ENCODE results near the gene SHROOM3.

SHROOM3 gene

GRCh38 chr4:76571274-76571673, 136.2 kb downstream of the SHROOM3 start:
- DNase-seq (ENCODE audit: extremely low read depth, insufficient read length) = no peak
- no peaks in the 10 kb centered on the region; the same call in none of the 2 replicates for H3K27me3 ChIP-seq (replicated peaks; ENCODE audit: control insufficient read depth, insufficient read depth, low read length)
- TF ChIP-seq, protein P1, sequence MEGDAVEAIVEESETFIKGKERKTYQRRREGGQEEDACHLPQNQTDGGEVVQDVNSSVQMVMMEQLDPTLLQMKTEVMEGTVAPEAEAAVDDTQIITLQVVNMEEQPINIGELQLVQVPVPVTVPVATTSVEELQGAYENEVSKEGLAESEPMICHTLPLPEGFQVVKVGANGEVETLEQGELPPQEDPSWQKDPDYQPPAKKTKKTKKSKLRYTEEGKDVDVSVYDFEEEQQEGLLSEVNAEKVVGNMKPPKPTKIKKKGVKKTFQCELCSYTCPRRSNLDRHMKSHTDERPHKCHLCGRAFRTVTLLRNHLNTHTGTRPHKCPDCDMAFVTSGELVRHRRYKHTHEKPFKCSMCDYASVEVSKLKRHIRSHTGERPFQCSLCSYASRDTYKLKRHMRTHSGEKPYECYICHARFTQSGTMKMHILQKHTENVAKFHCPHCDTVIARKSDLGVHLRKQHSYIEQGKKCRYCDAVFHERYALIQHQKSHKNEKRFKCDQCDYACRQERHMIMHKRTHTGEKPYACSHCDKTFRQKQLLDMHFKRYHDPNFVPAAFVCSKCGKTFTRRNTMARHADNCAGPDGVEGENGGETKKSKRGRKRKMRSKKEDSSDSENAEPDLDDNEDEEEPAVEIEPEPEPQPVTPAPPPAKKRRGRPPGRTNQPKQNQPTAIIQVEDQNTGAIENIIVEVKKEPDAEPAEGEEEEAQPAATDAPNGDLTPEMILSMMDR (IDR thresholded peaks at IDR 0.05; ENCODE audit: insufficient read depth, low read length, poor library complexity, severe bottlenecking) = no peak
- H3K4me3 ChIP-seq (replicated peaks; ENCODE audit: low read depth, low read length) = no peak overlapping the region
- H3K36me3 ChIP-seq (ENCODE audit: control insufficient read depth, insufficient read depth, low read length) = no peaks in the 10 kb centered on the region

- Histone ChIP-seq H3K36me3 (ENCODE audit: control insufficient read depth, insufficient read depth, low read length) (no peaks in the 10 kb centered on the region), H3K4me3 (replicated peaks; ENCODE audit: low read depth, low read length) (no peak overlapping the region), H3K27me3 (replicated peaks; ENCODE audit: control insufficient read depth, insufficient read depth, low read length) (no peaks in the 10 kb centered on the region; the same call in none of the 2 replicates)
- TF ChIP-seq, protein P1 (IDR thresholded peaks at IDR 0.05; ENCODE audit: insufficient read depth, low read length, poor library complexity, severe bottlenecking) = no peak
- no peak for DNase-seq (ENCODE audit: extremely low read depth, insufficient read length)
Measured at GRCh38 chr4:76572224-76572623, 137.2 kb downstream of the SHROOM3 start.

DNA sequence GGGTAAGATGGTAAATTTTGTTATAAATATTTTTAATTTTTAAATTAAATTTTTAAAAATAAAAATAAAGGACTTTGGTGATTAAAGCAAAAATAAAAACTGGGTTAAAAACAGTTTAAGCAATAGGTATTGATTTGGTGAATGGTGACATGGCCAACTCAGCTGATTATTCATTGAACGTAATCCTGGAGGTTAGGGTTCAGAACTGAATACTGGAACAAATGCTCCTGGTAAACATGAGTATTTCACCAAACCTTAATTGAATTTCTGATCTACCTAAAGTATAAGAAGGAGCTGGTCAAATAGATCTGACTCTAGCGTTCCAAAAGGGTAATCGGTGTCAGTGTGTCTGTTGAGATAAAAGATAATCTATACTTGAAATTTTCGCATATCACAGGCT, 141.8 kb downstream of the SHROOM3 start:
- TF ChIP-seq, protein P1 (IDR thresholded peaks at IDR 0.05; ENCODE audit: insufficient read depth, low read length, poor library complexity, severe bottlenecking) = no peak

DNA sequence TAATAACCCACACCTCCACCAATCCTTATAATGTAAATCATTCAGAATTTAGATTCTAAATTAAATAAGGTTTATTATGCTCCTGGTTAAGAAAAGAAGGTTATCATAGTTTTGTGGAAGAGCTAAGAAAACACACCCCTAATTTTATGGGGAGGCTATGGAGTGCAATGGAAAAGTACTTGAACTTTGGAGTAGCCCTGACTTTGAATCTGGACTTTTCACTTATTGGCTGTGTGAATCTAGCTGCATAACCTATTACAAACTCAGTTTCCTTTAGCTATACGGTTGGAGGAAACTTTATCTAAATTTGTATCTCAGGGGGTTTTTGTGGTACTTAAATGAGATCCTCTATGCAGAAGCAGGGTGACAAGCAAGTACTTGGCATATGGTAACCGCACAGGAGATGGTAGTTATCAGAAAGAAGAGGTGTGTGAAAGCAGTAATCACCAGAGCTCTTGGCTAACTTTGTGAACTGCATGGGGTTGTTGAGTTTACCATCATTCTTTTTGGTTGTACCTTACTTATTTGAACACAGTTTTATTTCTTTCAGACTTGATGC, 143.1 kb downstream of the SHROOM3 start:
- no peak for DNase-seq (ENCODE audit: extremely low read depth, insufficient read length)
- Histone ChIP-seq H3K36me3 (ENCODE audit: control insufficient read depth, insufficient read depth, low read length) (no peaks in the 10 kb centered on the region), H3K27me3 (replicated peaks; ENCODE audit: control insufficient read depth, insufficient read depth, low read length) (no peaks in the 10 kb centered on the region; the same call in 1 of the 2 replicates), H3K4me3 (replicated peaks; ENCODE audit: low read depth, low read length) (no peak overlapping the region)
- TF ChIP-seq, protein P1 (IDR thresholded peaks at IDR 0.05; ENCODE audit: insufficient read depth, low read length, poor library complexity, severe bottlenecking) = no peak

More for the DNA sequence above, 141.8 kb downstream of the SHROOM3 start:
- no peaks in the 10 kb centered on the region for H3K36me3 ChIP-seq (ENCODE audit: control insufficient read depth, insufficient read depth, low read length)
- DNase-seq (ENCODE audit: extremely low read depth, insufficient read length) = no peak
- H3K4me3 ChIP-seq (replicated peaks; ENCODE audit: low read depth, low read length) = no peak overlapping the region
- no peaks in the 10 kb centered on the region; the same call in 1 of the 2 replicates for H3K27me3 ChIP-seq (replicated peaks; ENCODE audit: control insufficient read depth, insufficient read depth, low read length)

DNA sequence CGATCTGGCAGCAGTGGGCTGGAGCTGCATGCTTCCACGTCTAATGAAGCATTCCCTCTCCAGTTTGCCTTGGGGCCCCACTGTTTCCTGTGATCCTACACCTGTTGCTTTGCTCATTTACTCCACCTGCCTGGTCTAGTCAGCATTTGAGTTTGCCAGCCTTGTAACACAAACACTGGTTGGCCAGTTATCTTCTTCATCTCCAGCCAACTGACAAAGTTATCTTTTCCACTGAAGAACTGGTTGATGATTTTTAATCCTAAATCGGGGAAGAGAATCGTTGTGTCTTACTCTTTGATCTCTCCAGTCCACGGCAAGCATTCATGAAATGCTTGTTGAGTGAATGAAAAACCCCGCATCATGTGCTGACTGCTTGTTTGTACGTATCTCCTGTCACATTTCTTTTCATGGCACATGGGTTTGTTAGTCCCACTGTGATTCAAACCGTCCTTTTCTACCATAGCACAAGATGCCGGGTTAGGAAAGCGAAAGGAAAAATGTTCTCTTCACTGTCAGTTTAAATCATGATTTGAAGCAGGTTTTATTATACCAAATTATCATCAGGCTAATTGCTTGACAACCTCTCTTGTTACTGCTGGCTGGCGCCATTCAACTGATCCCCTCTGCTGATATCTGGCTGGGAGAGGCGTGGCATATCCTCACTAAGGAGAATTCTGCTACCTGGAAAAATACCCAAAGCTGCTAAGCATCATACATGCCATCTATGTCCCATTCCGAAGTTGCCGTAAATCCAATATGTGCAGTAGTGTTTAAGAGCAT, 144.8 kb downstream of the SHROOM3 start:
- H3K27me3 ChIP-seq (replicated peaks; ENCODE audit: control insufficient read depth, insufficient read depth, low read length) = no peaks in the 10 kb centered on the region; the same call in 1 of the 2 replicates
- no peak for DNase-seq (ENCODE audit: extremely low read depth, insufficient read length)
- TF ChIP-seq, protein P1 (IDR thresholded peaks at IDR 0.05; ENCODE audit: insufficient read depth, low read length, poor library complexity, severe bottlenecking) = no peak
- H3K4me3 ChIP-seq (replicated peaks; ENCODE audit: low read depth, low read length) = no peak overlapping the region
- no peaks in the 10 kb centered on the region for H3K36me3 ChIP-seq (ENCODE audit: control insufficient read depth, insufficient read depth, low read length)

All from GM06990 (cell line).